SIG-M5 treated with dmso at 0.1 percent for 504 hours (cell line): Measurements from ENCODE around the gene SNRPE.
"Not testable (repeated sequence)": the region's sequence is repeated elsewhere in the genome, so short reads cannot be mapped to it uniquely, and the experiment has no call there.

Experiments
- DNase-seq: peaks from one replicate; lab custom pipeline; 2025; ENCODE audit not compliant: unreplicated experiment; lab: John Stamatoyannopoulos, UW

Gene SNRPE

DNA sequence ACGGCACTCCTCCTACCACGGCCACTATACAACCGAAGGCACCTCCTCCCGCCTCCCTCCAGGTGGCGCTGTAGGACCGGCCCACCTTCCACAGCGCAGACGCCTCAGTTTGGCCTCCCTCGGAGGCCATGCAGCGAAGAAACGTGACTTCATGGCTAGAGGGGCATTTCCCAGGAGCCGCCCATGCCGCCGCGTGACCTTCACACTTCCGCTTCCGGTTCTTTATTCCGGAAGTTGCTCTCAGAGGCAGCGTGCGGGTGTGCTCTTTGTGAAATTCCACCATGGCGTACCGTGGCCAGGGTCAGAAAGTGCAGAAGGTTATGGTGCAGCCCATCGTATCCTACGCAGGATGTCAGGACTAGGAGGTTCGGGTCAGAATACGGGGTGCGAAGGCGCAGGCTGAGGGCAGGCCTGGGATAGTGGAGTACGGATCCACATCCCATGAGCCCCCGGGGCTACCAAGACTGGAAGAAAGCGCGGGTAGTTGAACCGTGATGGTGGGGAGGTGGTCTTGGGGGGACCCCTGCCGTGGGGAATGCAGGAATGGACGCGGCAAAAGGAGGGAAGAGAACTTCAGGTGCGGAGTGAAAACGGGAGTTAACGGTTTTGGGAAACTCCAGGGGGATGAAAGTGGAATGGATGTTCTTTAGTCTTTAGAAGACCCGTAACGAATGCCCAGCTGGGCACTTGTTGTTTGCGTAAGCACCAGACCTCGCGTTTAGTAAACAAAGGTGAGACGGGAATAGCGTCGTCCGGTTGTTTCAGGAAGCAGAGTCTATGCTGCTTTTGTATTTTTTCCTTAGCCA is at the start of gene SNRPE:
Gene SNRPE (plus strand): TSS at position 221 of the 806 bp plus-strand sequence. CDS start 61 bp downstream, at position 282.
- DNase-seq = peak; percentile 100

DNA sequence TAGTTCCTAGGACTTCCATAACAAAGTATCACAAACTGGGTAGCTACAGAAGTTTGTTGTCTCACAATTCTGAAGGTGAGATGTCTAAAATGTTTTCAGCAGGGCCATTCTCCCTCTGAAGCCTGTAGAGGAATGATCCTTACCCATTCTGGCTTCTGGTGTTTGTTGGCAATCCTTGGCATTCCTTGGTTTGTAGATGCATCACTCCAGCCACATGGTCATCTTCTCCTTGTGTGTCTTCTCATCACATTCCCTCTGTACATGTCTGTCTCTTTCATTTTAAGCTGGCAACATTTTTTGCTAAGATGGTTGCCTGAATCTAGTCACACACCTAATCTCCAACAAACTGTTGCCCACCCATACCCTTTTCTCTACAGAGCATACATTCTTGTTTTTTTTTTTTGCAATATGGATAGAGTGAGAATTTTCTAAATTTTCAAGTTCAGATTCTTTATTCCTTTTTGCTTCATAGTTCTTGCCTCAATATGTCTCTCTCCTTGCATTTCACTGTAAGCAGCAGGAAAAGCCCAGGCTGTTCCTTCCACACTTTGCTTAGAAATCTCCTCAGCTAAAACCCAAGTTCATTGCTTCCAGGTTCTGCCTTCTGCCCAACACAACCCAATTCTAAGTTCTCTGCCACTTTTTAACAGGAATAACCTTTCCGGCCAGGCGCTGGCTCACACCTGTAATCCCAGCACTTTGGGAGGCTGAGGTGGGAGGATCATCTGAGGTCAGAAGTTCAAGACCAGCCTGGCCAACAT is 47.6 kb upstream of the SNRPE start:
- no peak for DNase-seq

DNA sequence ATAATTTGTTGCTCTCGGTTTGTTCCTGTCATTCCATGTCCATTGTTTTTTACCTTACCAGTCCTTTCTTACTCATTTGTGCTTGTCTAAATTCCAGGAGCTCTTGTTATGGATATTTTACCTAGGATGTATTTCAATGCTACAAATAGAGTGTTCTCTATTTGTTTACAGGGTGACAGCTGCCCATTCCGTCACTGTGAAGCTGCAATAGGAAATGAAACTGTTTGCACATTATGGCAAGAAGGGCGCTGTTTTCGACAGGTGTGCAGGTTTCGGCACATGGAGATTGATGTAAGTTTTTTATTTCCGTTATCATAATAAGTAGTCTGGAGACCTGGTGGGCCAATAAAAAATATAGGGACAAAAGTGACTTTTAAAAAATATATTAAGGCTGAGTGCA is 43.0 kb upstream of the SNRPE start:
- DNase-seq = no peak

DNA sequence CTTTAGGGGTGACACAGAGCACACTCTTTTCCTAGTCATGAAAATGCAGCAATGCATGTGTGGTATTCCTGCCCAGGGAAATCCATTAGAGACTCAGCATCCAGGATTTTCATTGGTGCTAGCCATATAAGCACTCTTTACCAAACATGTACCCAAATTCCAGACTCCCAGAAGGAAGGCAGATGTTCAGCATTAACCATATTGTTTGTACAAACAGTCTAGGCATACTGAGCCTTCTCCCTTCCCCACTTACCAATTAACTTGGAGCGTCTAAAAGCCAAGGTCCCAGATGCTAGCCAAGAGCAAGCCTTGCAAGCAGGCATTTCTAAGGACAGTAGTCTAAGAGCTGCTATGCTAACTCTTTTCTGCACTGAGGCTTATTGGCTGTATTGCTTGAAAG is 38.1 kb upstream of the SNRPE start:
- DNase-seq = no peak

DNA sequence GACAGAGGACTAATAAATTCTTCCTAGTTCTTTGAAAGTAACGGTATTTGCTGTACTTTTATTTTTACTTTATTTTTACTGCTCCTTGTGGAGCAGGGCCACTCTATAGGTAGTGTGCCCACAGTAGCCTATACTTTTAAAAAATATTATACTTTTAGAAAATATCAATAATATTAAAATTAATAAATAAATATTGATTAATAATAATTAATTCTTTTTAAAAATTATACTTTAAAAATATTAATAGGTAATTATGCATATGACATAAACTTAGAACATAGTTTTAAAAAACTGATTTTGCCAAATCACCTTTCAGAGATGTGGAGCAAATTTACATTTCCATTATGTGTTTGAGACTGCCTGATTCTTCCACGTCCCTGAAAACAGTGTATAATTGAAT is 35.2 kb upstream of the SNRPE start:
- no peak for DNase-seq

DNA sequence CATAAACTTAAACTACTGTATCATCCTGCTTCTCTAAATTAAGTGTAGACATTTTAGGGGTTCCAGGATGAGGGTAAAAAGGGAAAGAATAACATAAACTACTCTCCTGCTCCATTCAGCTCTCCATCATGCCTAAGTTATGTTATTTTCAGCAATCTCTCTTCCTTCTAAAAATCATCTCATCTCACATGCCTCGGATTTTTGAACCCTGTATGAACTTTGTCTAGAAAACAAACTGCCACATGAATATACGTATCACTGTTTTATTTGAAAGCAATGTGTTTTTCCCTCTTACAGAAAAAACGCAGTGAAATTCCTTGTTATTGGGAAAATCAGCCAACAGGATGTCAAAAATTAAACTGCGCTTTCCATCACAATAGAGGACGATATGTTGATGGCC is 33.4 kb upstream of the SNRPE start:
- DNase-seq = no peak

DNA sequence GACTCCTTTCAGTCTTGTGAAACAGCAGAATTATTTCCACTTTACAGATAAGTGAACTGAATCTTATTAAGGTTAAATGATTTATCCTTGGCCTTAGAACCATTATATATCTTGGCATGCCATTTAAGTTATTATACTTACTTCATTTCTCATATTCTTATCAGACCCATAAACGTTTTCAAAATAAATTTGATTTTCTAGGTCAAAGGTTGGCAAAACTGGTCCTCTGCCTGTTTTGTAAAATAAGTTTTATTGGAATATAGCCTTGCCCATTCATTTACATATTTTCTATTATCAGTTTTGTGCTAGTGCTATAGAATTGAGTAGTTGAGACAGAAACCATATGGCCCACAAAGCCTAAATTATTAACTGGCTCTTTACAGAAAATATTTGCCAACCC is 32.9 kb upstream of the SNRPE start:
- no peak for DNase-seq

DNA sequence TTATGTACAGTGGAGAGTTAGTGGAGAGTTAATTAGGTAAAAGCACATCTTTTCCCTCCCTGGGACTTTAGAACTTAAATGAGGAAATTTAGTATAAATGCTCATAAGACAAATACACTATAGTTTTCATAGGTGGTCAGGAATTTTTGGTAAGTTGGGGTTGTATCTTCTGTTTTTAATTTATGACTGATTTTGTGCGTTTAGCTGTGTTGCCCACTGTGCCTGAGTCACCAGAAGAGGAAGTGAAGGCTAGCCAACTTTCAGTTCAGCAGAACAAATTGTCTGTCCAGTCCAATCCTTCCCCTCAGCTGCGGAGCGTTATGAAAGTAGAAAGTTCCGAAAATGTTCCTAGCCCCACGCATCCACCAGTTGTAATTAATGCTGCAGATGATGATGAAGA is 32.2 kb upstream of the SNRPE start:
- not testable (repeated sequence) for DNase-seq

DNA sequence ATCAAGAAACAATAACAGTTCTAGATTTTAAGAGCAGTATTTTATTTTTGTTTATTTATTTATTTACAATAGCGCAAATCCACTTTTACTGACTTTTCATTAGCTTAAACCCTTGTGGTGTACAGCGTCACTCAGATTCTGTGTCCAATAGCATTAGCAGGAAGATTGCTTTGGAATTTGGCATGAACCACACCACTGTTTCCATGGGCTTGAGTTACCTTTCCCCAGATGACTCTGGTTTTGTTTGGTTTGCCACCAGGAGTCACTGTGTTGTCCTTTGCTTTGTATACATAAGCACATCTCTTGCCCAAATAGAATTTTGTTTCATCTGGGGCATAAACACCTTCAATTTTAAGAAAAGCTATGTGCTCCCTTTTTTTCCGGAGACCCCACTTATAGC is 25.9 kb upstream of the SNRPE start:
- no peak for DNase-seq

DNA sequence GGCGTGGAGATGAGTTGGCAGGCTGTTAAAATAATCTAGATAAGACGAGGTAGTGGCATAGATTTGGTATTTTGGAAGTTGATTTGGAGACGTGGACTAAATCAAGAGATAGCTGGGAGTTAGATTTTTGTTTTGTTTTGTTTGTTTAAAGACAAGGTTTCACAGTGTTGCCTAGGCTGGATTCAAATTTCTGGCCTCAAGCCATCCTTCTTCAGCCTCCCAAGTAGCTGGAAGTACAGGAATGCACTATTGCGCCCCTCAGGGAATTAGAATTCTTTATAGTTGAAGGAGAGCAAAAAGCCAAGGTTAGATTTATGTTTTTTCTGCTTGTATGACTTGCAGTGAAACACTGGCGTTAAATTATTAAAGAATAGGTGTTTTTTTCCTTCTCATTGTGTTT is 22.3 kb upstream of the SNRPE start:
- DNase-seq = peak; percentile 23

DNA sequence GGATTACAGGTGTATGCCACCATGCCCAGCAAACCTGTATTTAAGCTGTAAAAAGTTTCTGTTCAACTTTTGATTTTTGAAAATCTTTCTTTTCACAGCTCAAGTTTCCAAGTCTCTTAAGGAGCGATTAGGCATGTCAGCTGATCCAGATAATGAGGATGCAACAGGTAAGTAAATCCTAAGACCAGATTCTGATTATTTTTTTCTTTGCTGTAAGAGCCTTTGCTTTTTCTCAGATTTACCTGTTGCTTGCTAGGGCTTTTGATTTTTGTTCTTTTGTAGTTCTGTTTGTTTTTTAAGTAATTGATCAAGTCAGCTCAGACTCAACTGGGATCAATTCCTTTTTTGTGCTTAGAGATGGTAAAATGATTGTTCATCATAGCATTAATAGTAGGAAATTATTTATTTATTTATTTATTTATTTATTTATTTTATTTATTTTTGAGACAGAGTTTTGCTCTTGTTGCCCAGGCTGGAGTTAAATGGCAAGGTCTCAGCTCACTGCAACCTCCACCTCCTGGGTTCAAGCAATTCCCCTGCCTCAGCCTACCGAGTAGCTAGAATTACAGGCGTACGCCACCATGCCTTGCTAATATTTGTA is 21.1 kb upstream of the SNRPE start:
- no peak for DNase-seq

DNA sequence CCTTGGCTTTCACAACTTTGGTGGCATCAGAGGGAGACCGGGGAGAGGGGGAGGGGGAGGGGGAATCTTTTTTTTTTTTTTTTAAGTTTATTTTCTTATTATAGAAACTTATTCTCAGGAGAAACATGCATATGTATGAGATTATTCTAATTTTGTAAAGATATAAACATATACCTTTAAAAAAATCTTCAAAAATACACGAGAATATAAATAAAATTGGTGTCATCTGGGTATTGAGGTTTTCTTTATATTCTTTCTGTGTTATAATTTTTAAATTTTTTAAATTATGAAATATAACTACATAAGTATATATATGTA is 18.9 kb upstream of the SNRPE start:
- no peak for DNase-seq

DNA sequence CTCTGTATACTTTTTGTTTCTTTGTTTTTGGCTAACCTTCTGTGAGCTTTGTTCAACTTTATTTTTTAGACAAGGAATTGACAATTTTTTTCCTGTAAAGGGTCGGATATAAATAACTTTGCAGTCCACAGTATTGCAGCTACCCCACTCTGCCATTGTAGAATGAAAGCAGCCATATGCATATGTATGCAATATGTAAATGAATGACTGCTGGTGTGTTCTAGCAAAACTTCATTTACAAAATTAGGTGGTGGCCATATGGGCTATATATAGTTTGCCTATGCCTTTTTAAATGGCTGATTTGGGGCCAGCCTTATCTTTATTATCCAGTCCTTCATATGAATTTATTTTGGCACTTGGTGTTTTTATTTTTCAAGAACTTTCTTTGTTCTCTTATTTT is 18.0 kb upstream of the SNRPE start:
- no peak for DNase-seq

DNA sequence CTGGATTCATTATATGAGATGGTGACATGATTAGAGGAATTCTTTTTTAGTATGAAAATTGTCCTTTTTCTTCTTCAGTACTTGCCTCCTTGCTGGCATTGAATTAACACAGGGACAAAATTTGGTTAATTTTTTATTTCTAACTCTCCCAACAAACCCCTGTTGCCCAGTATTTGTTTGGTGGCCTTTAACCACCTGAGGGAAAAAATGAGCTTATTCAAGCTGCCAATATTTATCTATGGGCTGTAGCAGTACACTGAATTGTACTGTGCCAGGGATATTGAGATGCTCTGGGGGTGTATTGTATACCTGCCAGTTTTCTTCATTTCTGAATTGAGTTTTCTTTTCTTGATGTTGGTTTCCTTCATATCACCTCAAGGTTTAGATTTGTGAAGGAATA is 8.3 kb upstream of the SNRPE start:
- DNase-seq = not testable (repeated sequence)

DNA sequence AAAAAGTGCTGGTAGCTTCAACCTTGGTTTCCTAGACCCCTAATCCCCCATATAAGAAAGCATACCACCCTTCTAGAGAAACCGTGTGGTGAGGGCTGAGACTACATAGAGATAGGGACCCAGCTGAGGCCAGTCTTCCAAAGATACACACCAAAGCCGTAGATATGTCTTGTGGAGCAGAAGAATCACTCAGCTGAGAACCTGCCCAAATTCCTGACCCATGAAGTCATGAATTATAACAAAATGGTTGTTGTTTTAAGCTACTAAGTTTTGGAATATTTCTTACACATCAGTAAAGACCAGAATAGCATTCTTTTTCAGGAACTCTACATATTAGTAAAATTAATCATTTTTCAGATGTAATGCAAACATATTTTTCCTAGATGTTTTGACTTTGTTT is 3.3 kb upstream of the SNRPE start:
- DNase-seq = no peak

DNA sequence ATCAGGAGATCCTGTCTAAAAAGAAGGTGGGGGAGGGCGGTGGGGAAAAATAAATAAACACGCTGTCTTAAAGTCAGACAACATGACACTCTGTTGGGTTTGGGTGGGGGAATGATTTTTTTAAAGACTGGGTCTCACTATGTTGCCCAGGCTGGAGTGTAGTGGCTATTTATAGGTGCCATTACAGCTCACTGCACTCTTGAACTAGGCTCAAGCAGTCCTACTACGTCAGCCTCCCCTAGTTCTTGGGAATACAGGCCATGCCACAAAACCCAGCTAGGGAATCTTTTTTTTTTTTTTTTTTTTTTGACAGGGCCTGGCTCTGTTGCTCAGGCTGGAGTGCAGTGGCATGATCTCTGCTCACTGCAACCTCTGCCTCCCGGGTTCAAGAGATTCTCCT is 2.4 kb upstream of the SNRPE start:
- DNase-seq = no peak

DNA sequence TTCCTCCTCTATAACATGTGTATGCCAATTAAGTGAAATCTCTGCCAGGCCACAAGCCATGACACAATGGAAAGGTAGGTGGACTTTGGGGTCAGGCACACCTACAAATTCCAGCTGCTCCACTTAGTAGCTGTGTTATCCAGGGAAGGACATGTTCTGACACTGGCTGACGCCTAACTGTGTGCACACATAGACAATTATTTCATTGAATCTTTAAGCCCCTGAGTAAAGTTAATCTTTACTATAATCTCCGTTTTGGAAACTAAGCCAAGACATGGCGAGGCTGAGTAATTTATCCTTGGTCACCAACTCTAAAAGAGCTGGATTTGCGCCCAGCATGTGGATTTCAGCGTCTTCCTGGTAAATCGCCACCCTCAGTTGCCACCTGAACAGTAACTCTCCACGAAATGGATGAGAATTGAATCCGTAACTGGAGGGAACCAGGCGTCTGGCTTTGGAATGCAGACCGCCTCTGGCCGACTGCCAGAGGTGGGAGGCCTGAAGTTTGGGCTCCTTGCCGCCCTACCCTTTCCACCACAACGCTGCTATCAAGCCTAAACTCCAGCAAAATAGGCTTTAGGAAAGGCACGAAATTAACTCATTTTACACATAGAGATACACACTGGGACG is 888 bp upstream of the SNRPE start:
- no peak for DNase-seq

DNA sequence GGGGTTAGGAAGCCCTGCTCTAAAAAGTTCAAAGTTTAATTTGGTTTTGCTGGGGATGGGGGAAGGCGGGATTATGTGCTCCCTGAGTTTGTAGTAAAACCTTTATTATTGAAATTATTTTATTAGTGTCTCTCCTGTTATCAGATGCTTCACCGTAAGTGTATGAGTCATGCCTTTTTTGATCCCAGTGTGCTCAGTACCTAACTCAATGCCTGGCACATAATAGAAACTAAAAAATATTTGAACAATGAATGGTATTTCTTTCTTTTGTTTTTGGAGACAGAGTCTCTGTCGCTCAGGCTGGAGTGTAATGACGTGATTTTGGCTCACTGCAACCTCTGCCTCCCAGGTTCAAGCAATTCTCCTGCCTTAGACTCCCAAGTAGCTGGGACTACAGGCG is 6.4 kb downstream of the SNRPE start:
- DNase-seq = no peak

DNA sequence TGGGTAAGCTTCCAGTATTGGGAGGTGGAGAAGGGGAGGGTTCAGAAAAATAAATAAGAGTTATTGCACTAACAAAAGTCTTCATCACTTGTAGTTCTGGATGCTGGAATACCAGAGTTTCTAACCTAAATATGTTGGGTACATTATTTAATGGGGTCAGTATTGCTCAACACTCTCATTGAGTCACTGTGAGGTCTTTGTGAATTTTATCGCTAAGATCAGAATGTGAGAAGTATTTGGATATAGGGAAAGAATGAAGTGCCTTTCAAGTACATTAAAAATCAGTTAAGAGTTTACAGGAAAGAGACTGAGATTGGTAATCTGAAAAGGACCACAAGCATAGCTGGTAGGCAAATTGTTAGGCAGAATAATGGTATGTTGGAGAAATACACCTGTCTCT is 8.8 kb downstream of the SNRPE start:
- no peak for DNase-seq

DNA sequence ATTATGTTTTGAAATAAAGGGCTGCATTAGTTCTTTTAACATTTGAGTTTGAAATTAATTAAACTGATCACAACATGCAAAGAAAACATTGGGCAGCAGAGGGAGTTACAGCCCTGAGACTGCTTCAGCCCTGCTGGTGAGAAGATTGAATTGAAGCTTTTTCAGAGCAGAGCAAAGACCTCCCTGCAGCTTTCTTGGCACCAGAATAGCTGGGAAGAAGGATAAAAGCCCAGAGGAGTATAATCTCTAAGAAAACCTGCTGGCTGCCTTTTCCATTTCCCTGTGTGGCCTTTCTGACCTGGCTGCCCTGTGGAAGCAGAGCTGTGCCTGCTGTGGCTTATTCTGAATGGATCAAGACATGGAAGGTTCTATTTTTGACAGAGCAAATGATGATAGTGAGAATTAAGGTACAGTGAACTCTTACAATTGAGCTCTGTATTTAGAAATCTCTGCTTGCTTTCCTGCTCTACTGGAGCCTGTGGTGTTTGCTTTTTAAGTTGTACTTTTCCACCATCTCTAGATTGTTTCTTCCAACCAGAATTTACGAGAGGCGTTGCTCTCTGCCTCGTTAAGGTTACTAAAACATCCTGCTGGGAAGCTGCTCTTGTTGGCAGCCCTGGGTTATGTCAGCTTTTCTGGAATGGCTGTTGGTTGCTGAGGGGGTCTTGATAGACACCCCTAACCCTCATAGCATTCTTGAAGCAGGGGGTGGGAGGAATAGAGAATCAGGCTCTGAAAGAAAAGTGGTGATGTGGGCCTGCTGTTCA is 9.9 kb downstream of the SNRPE start:
- DNase-seq = peak; percentile 85

DNA sequence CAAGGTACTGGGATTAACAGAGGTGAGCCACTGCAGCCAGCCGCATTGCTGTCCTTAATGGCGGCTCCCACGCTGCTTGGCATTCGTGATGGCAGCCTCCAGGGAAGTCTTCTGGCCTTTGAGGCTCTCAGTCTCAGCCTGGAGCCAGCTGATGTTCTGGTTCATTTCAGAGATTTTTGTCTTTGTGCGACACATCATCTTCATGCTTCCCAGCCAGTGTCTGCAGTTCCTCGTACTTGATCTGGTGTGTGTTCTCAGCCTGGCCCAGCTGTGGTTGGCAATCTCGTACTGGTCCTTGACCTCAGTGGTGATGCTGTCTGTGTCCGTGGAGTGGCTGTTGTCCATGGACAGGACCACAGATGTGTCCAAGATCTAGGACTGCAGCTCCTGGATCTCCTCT is 11.7 kb downstream of the SNRPE start:
- no peak for DNase-seq
